Limb (tissue), 2 donors: Measurements from ENCODE around the gene CSGALNACT2.
A peak's percentile ranks its signal among the peaks of the same experiment; 100 is the strongest.

ENCODE experiments used
- DNase-seq, 2 donors: peaks; one replicate each; pipeline ENCODE4 v3.0.0-alpha.2; 2016; ENCODE audit errors: extremely low spot score in 2 of 2

The CSGALNACT2 gene

GRCh38 chr10:43226851-43227845 is 88.9 kb downstream of the CSGALNACT2 start:
- DNase-seq: peak in 1 of 2 donors; percentile 26

DNA sequence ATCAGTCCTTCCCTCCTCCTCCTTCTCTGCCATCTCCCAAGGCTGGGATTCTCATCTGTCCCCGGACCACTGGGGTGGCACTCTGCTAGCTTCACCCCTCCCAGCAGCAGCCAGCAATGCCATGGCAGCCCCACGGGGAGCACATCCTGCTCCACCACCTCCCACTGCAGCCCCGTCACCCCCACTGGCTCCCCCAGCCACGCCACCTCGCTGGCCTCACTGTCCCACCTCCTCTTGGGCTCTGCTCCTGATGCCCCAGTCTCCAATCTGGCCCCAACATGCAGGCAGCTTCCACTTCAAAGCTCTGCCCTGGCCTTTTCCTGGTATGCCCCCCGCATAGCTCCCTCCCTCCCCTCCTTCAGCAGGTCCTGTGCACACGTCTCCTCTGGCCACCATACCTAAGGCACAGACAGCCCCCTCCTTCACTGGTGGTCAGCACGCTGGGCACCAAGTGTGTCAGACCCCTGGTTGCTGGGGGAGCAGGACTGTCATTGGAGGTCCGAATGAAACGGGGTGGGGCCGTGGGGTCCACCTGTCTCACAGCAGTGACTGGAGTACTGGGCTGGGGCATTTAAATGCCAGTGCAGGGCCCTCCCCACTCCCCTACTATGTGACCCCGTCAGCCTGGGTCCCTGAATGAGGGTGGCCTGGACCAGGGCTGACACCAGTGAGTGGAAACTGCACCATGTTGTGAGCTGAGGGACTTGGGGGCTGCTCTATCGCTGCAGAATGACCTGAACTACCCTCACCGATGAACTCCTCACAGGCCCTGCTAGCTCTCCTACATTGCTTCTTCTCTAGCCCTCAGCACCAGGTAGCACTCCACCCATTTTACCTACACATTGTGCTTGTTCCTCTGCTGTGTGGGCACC is 89.9 kb downstream of the CSGALNACT2 start:
- peak in 1 of 2 donors; percentile 18 for DNase-seq

DNA sequence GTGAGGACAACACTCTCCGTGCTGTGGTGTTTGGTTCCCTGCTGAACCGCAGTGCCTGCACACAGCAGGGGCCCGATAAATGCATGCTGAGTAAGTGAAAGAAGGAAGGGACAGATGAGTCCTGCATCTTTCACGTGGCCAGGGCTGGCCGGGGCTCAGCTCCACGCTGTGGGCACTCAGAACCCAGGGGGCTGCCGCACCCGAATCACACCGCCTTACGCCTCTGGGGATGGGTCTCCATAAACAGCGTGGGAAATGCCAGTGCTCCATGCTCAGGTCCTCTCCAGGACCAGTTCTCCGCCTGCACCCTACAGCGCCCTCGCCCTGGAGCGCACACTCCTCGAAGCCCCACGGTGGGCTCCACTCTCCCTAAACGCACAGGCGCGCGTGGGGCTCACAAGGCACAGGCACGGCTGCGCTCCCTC is 90.5 kb downstream of the CSGALNACT2 start:
- DNase-seq: peak in 1 of 2 donors; percentile 12

DNA sequence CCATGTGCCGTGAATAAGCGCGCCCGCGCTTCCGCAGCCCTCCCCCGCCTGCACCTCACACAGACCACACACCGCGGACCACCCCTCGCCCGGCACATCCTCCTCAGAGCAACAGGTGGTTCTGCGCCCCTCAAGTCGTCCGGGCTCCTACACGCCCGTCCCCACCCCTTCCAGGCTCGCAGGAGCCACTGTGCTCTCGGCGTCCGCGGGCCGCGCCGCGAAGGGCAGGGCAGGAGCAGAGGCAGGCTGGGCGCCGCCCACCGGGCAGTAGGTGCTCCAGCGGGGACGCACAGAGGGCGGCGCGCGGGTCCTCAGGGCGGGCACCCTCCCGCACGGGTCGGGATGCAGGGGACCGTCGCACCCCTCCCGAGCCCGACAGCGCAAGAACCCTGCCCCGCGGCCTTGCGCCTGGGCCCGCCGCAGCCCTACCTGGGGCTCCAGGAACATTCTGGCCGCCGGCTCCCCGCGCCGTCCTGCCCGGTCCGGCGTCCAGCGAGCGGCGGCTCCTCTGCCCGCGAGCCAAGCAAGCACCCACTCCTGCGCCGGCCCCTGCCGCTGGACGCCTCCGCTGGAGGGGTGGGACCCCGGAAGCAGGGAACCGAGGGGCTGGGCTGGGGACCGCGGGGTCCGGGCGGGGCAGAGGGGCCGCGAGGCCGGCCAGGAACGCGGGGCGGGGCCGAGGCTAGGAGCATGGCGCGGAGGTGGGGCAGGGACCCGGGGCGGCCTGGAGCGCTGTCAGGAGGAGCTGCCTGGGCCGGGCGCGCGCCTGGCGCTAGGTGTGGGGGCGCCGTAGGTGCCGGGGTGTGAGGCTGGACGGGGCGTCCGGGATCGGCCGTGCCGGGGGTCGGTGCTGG is 91.2 kb downstream of the CSGALNACT2 start:
- DNase-seq: peak in 1 of 2 donors; percentile 34

- peak in 1 of 2 donors; percentile 25 for DNase-seq
Measured at GRCh38 chr10:43230101-43230908, 92.1 kb downstream of the CSGALNACT2 start.

DNA sequence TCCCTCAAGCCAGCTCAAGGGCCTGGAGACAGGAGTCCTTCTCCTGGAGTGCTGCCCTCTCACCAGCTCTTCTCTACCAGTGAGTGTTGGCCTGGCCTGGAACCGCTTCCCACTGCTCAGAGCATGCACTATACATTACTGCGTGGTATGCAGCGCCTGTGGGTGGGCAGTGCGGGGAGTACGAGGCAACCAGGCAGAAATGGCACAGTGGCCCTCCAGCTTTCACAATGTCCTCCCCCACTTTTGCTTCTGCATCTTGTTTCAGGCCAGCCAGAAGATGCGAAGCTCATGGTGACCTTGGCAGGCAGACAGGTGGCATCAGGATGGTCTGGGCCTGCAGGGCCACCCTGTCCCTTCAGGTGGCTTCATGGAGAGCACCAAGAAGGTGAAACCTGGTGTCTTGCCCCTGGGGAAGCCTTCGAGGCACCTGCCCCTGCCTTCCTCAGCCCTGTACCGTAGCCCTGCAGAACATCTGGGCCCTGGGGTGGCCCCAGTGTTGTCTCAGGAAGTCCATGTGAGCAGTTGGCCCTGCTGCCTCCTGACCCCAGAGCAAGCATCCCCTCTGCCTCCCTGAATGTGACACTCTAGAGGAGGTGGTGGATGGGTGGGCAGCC is 92.8 kb downstream of the CSGALNACT2 start:
- DNase-seq: no peak

DNA sequence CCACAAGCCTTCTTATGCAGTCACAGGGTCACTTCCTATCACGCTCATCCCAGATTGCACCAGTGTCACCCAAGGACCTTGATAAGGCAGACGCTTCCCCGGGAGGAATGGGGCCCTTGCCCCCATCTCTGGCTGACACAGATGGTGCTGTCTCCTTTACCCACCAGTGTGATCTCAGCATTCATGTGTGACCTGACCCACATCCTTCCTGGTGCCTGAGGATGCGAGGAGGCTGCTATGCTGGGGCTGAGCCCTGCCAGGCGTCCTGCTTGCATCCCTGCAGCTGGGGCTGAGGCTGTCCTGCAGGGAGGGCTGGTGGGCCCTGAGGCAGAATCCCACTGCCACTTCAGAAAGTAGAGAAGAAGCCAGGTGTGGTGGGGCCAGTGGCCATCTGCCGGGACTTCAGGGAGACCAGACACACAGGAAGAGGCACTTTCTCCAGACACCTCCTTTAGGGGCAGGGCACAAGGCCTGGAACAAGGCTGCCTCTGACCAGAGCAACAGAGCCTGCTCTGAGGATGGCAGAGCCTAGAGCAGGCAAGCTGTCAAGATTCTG is 93.4 kb downstream of the CSGALNACT2 start:
- peak in 1 of 2 donors; percentile 23 for DNase-seq

GRCh38 chr10:43233601-43234430 is 95.6 kb downstream of the CSGALNACT2 start:
- peak in 1 of 2 donors; percentile 19 for DNase-seq

DNA sequence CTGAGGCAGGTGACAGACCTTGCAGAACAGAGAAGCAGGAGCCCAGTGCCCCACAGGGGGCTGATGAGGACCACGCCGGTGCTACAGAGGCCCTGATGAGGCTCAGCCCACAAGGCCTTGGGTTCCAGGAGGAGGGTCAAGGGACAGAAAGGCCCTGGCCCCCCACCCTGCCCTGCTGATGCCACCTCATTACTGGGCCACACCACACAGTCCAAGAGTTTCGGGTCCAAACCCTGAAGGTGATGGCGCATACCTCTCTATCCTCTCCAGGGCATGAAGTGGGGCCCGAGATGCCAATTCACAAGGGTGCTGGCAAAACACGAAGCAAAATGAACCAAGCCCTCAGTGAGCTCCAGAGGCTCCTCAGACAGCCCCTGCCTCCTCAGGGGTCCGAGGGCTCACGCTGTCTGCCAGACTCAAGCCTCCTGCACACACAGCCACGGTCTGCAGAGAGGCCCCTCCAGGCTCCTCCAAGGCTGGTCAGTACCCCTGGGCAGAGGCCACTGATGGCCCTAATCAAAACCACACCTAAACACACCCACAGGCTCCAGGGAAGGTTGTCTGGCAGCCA is 96.3 kb downstream of the CSGALNACT2 start:
- no peak for DNase-seq
